ENCODE data around the gene ADPRHL1.
A peak's percentile ranks its signal among the peaks of the same experiment; 100 is the strongest.

The ADPRHL1 gene

GRCh38 chr13:113452942-113453901 lies at the start of gene ADPRHL1:
ADPRHL1 (minus strand) TSS chr13:113453488; CDS start chr13:113453437, 51 bp downstream.
- no peak for DNase-seq

- no peak for DNase-seq
Measured at GRCh38 chr13:113502686-113503085, 49.4 kb upstream of the ADPRHL1 start.

DNA sequence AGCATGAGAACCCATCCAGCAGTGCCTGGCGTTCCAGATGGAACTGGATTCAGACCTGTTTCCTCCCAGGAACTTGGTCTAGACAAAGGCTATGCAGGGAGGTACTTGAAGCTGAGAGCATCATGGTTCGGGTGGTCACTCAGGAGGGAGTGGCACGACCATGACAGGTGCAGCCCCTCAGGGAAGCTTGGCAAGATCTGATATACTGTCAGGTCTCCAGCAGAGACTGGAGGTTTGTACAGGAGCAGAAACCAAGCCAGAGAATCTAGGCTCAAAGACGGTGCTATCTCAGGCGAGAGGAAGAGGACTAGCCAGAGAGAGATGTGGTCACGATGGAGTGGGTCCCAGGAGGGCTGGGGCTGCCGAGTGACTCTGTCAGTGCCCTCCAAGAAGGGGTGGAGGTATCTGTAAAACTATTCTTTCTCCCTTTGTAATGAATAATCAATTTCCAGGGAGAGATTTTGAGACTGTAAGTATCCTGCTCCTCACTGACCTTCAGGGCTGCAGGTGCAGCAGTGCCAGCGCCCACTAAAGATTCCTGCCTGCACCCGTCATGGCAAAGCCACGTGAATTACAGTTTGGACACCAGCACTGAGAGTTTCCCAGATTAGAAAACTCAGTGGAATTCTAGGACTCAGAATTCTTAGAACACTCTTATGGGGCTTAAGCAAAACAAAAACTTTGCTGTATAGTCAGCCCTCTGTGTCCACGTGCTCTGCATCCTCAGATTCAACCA lies 47.4 kb upstream of the ADPRHL1 start:
- no peak for DNase-seq

- no peak for DNase-seq
Measured at GRCh38 chr13:113499936-113500335, 46.6 kb upstream of the ADPRHL1 start.

GRCh38 chr13:113498905-113499304 lies 45.6 kb upstream of the ADPRHL1 start:
- no peak for DNase-seq

DNA sequence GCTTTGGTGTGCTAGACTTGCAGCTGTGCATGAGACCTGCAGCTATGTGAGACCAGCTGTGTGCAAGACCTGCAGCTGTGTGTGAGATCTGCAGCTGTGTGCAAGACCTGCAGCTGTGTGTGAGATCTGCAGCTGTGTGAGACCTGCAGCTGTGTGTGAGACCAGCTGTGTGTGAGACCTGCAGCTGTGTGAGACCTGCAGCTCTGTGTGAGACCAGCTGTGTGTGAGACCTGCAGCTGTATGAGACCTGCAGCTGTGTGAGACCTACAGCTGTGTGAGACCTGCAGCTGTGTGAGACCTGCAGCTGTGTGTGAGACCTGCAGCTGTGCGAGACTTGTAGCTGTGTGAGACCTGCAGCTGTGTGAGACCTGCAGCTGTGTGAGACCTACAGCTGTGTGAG lies 43.9 kb upstream of the ADPRHL1 start:
- no peak for DNase-seq

DNA sequence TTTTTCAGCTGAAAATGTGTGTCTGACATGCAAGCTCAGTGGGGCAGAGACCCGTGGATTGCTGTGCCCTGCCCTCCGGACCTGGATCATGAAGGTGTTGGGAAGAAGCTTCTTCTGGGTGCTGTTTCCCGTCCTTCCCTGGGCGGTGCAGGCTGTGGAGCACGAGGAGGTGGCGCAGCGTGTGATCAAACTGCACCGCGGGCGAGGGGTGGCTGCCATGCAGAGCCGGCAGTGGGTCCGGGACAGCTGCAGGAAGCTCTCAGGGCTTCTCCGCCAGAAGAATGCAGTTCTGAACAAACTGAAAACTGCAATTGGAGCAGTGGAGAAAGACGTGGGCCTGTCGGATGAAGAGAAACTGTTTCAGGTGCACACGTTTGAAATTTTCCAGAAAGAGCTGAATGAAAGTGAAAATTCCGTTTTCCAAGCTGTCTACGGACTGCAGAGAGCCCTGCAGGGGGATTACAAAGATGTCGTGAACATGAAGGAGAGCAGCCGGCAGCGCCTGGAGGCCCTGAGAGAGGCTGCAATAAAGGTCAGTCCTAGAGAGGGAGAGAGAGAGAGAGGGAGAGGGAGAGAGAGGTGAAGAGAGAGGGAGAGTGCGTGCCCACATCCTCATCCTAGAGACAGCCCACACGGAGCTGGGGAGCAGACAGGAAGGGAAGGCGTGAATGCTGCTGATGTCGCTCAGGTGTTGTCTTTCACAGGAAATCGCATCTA lies 42.4 kb upstream of the ADPRHL1 start:
- DNase-seq: no peak

- peak in 1 of 2 donors; percentile 5 for DNase-seq
Measured at GRCh38 chr13:113493315-113493951, 40.1 kb upstream of the ADPRHL1 start.

- no peak for DNase-seq
Measured at GRCh38 chr13:113491982-113492381, 38.7 kb upstream of the ADPRHL1 start.

GRCh38 chr13:113491418-113491883 lies 38.2 kb upstream of the ADPRHL1 start:
- DNase-seq: no peak

DNA sequence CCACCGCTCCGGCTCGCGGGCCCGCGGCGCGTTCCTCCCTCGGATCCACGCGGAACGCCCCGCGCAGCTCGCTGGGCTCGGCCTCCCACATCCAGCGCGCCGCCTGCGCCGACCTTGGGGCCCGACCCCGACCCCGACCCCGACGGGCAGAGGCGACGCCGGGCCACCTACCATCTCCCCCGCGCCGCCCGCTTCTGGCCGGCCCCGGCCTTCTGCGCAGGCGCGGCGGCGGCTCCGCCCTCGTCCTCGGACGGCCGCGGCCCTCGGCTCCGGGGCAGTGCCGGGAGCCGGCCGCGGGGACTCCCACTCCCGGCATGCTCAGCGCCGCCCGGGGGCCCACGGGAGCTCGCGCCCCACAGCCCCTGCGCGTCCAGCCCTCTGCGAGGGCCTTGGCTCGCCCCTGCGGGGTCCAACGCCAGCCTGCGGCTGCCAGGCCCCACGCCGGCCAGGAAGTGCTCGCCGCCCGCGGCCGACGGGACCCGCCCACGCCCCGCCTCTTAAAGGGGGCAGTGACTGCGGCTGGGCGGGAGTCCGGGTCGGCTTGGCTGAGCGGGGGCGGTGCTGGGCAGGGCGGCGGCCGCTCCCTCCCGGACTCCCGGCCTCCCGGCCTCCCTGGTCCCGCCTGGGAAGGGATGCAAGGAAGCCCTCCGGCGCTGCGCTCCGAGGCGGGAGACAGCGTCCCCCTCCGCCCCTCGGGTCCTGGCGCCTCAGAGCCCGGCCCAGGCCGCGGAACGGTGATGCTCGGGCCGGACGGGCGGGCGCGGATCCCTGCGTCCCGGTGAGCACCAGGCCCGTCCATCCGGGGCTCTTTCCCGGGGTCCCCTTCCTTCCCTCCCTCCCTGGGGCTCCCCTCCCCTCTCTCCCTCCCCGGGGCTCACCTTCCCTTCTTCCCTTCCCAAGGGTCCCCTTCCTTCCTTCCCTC lies 37.5 kb upstream of the ADPRHL1 start, which contains the start of gene DCUN1D2:
DCUN1D2 (minus strand) TSS at position 216 of the 922 bp plus-strand sequence; CDS start at position 174, 42 bp downstream.
- peak; percentile 78 to 86 for DNase-seq

DNA sequence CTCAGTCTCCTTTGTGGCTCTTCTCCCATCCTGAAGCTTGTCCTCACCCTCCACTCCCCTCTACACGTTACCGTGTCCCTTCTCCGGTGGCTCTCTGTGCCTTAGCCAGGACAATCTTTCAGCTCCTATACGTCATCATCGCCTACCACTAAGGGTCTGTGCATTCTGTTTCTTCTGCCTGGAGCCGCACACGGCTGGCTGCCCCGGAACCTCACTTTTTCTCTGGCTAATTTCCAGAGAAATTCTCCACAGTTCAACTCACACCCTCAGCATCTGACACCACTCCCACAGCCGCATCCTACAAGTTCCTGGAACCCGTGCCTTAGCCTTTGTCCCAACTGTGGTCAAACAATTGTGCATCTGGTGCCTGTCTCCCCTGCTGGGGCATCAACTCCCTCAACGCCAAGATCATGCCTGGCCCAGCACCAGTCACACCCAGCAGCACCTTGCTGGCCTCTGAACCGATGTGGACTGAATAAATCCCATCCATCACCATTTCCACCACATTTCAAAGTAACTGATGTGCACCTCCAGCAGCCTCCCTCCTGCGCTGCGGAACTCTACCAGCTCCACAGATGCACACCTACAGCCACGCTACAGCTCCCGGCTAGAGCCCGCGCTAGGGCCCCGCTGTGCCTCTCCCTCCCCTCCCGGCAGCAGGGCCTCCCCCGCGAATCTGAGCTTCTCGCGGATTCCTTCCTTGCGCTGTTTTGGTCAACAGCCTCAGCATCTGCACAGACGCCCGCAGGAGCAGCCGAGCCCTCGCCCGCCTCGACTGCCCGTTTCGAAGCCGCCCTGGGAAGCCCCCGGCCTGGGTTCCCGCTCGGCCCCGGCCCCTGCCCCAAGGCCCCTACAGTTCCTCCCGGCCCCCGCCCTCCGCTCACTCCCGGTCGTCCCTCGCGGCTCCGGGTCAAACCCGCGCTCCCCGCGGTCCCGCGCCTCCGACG lies 36.5 kb upstream of the ADPRHL1 start:
- DNase-seq: peak in 1 of 2 donors; percentile 25

DNA sequence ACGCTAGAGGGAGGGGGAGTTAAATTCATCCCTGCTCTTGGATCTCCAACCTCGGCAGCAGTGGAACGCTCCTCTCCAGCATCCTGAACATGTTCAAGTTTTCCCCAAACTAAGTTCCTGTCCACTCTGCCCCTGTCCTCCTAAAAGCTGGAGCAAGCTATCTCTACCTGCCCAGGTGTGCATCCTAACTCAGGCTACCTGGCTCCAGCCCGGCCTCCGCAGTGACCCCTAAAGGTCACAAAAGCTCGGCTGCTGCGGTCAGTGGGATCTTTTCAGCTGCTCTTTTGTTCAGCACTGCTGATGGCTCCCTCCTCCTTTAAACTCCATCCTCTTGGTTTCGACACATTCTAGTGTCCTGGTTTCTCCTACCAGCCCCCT lies 35.9 kb upstream of the ADPRHL1 start:
- no peak for DNase-seq

GRCh38 chr13:113488283-113488682 lies 35.0 kb upstream of the ADPRHL1 start:
- DNase-seq: no peak

- no peak for DNase-seq
Measured at GRCh38 chr13:113486698-113487097, 33.4 kb upstream of the ADPRHL1 start.

GRCh38 chr13:113485545-113485944 lies 32.3 kb upstream of the ADPRHL1 start:
- no peak for DNase-seq

GRCh38 chr13:113483504-113484293 lies 30.4 kb upstream of the ADPRHL1 start:
- DNase-seq: no peak

GRCh38 chr13:113483081-113483480 lies 29.8 kb upstream of the ADPRHL1 start:
- DNase-seq: no peak

GRCh38 chr13:113479179-113479578 lies 25.9 kb upstream of the ADPRHL1 start:
- no peak for DNase-seq

All from CD4-positive, alpha-beta T cell treated with Interleukin-4 for 1 hour (primary cell).